H9 (cell line): ENCODE data around the gene PCDH18. TPM values are rescaled to one million over a fixed set of nuclear protein-coding genes. Genes with fewer than 3 reads are reported as not detected.

Experiments
- DNase-seq: peaks from one replicate; pipeline ENCODE4 v3.0.0-alpha.2; 2017
- H2AFZ ChIP-seq: one replicate; pipeline ENCODE4 v1.6.1; 2013; ENCODE audit warnings: mild to moderate bottlenecking, low read length, control low read depth, moderate library complexity
- H2AK5ac ChIP-seq: 2 replicates; pipeline ENCODE4 v1.6.1; 2013; ENCODE audit warnings: low read length, control low read depth, mixed read lengths; ENCODE audit not compliant: insufficient read length
- H2BK120ac ChIP-seq: one replicate; pipeline ENCODE4 v1.6.1; 2013; ENCODE audit warnings: low read depth, mild to moderate bottlenecking, low read length, control low read depth, inconsistent platforms; ENCODE audit not compliant: poor library complexity, severe bottlenecking
- H2BK12ac ChIP-seq: 2 replicates; pipeline ENCODE4 v1.6.1; 2013; ENCODE audit warnings: low read length, control low read depth, mixed read lengths, low read depth; ENCODE audit not compliant: insufficient read length
- H2BK15ac ChIP-seq: 2 replicates; pipeline ENCODE4 v1.6.1; 2013; ENCODE audit warnings: low read depth, low read length, control low read depth
- H2BK20ac ChIP-seq: one replicate; pipeline ENCODE4 v1.6.1; 2013; ENCODE audit warnings: low read depth, mild to moderate bottlenecking, low read length, control low read depth, inconsistent platforms; ENCODE audit not compliant: poor library complexity, severe bottlenecking
- H2BK5ac ChIP-seq: 2 replicates; pipeline ENCODE4 v1.6.1; 2013; ENCODE audit warnings: low read length, control low read depth, mixed read lengths; ENCODE audit not compliant: insufficient read length
- H3K14ac ChIP-seq: 2 replicates; pipeline ENCODE4 v1.6.1; 2013; ENCODE audit warnings: low read length, control low read depth; ENCODE audit not compliant: insufficient read depth
- H3K18ac ChIP-seq: 2 replicates; pipeline ENCODE4 v1.6.1; 2013; ENCODE audit warnings: low read depth, mild to moderate bottlenecking, mixed read lengths, low read length, control low read depth; ENCODE audit not compliant: insufficient read length
- H3K23ac ChIP-seq: 2 replicates; pipeline ENCODE4 v1.6.1; 2013; ENCODE audit warnings: low read length, control low read depth, mixed read lengths, low read depth; ENCODE audit not compliant: insufficient read length
- H3K23me2 ChIP-seq: 2 replicates; pipeline ENCODE4 v1.6.1; 2013; ENCODE audit warnings: low read depth, mild to moderate bottlenecking, mixed read lengths, low read length, control low read depth; ENCODE audit not compliant: insufficient read length, poor library complexity, severe bottlenecking
- H3K27ac ChIP-seq: 2 replicates; pipeline ENCODE4 v1.5.1; 2013; ENCODE audit warnings: low read length, control low read depth, mixed read lengths, low read depth; ENCODE audit not compliant: insufficient read length
- H3K27me3 ChIP-seq: 2 replicates; pipeline ENCODE4 v1.6.1; 2013; ENCODE audit warnings: low read length, control low read depth, inconsistent platforms; ENCODE audit not compliant: insufficient read depth
- H3K4ac ChIP-seq: 2 replicates; pipeline ENCODE4 v1.6.1; 2013; ENCODE audit warnings: low read depth, mild to moderate bottlenecking, control low read depth, inconsistent platforms, low read length, moderate library complexity
- H3K4me1 ChIP-seq: 2 replicates; pipeline ENCODE4 v1.6.1; 2013; ENCODE audit warnings: low read length, control low read depth, inconsistent platforms; ENCODE audit not compliant: insufficient read depth
- H3K4me2 ChIP-seq: 2 replicates; pipeline ENCODE4 v1.6.1; 2013; ENCODE audit warnings: low read length, control low read depth, mixed read lengths; ENCODE audit not compliant: insufficient read length, insufficient read depth
- H3K56ac ChIP-seq: 2 replicates; pipeline ENCODE4 v1.6.1; 2013; ENCODE audit warnings: low read depth, mild to moderate bottlenecking, mixed read lengths, low read length, control low read depth; ENCODE audit not compliant: insufficient read length
- H3K79me1 ChIP-seq: 2 replicates; pipeline ENCODE4 v1.6.1; 2013; ENCODE audit warnings: low read depth, mild to moderate bottlenecking, moderate library complexity, low read length, control low read depth, inconsistent platforms; ENCODE audit not compliant: insufficient read depth, poor library complexity, severe bottlenecking
- H3K79me2 ChIP-seq: 2 replicates; pipeline ENCODE4 v1.6.1; 2013; ENCODE audit warnings: low read length, control low read depth, inconsistent platforms; ENCODE audit not compliant: insufficient read depth
- H3K9ac ChIP-seq: 2 replicates; pipeline ENCODE4 v1.6.1; 2013; ENCODE audit warnings: low read length, control low read depth, mixed read lengths; ENCODE audit not compliant: insufficient read length; ENCODE audit errors: extremely low read depth
- H3K9me3 ChIP-seq: one replicate; pipeline ENCODE4 v1.6.1; 2013; ENCODE audit warnings: low read depth, low read length, inconsistent platforms; ENCODE audit not compliant: control insufficient read depth
- H3T11ph ChIP-seq: one replicate; pipeline ENCODE4 v1.6.1; 2013; ENCODE audit warnings: mild to moderate bottlenecking, low read length, control low read depth, inconsistent platforms
- H4K20me1 ChIP-seq: one replicate; pipeline ENCODE4 v1.6.1; 2013; ENCODE audit not compliant: control insufficient read depth, insufficient read length, insufficient read depth
- H4K5ac ChIP-seq: 2 replicates; pipeline ENCODE4 v1.6.1; 2013; ENCODE audit warnings: low read depth, mild to moderate bottlenecking, mixed read lengths, low read length, control low read depth; ENCODE audit not compliant: insufficient read length
- H4K8ac ChIP-seq: replicated peaks from 2 replicates; pipeline ENCODE4 v1.6.1; 2013; ENCODE audit warnings: low read length, control low read depth, mixed read lengths, low read depth; ENCODE audit not compliant: insufficient read length
- H4K91ac ChIP-seq: 2 replicates; pipeline ENCODE4 v1.6.1; 2013; ENCODE audit warnings: low read depth, mild to moderate bottlenecking, moderate library complexity, mixed read lengths, low read length, control low read depth; ENCODE audit not compliant: insufficient read length
- H3K27ac Mint-ChIP-seq, 3 experiments: 2 replicates in 2 of 3; 3 replicates in 1 of 3; pipeline ENCODE4 v1.8.0; 2020 to 2021; ENCODE audit warnings: mixed read lengths in 3 of 3, mild to moderate bottlenecking in 1 of 3, moderate library complexity in 1 of 3
- H3K27me3 Mint-ChIP-seq: 2 replicates; pipeline ENCODE4 v1.8.0; 2021; ENCODE audit warnings: low read depth, mild to moderate bottlenecking, moderate library complexity, mixed read lengths
- H3K36me3 Mint-ChIP-seq, 3 experiments: 2 replicates in 2 of 3; 3 replicates in 1 of 3; pipeline ENCODE4 v1.8.0; 2020 to 2021; ENCODE audit warnings: low read depth in 3 of 3, mixed read lengths in 3 of 3; ENCODE audit not compliant: insufficient read depth in 1 of 3
- H3K4me1 Mint-ChIP-seq, 2 experiments: 2 replicates each; pipeline ENCODE4 v1.8.0; 2020; ENCODE audit warnings: mixed read lengths in 2 of 2
- H3K4me3 Mint-ChIP-seq, 2 experiments: 2 replicates in 1 of 2; 3 replicates in 1 of 2; pipeline ENCODE4 v1.8.0; 2020 to 2021; ENCODE audit warnings: mild to moderate bottlenecking in 2 of 2, mixed read lengths in 2 of 2, moderate library complexity in 1 of 2
- H3K9me3 Mint-ChIP-seq, 2 experiments: 2 replicates in 1 of 2; 3 replicates in 1 of 2; pipeline ENCODE4 v1.8.0; 2020; ENCODE audit warnings: mild to moderate bottlenecking in 2 of 2, mixed read lengths in 2 of 2, moderate library complexity in 1 of 2
- CTCF ChIP-seq: fragments of 200-600 bp; sonication (generic); conservative IDR thresholded peaks from 3 replicates; pipeline ENCODE4 v1.8.0; 2021; ENCODE audit warnings: antibody characterized with exemption, mild to moderate bottlenecking
- WGBS: extraction: QIAGEN DNeasy Blood & Tissue Kit; methylation state at CpG from one replicate; pipeline ENCODE4 v1.1.7; 2013; ENCODE audit warnings: missing lambda C conversion rate, low lambda C conversion rate, mixed read lengths; ENCODE audit not compliant: insufficient read length; ENCODE audit errors: extremely low coverage; 5-methylcytosine and 5-hydroxymethylcytosine counted together
- total RNA-seq: library from RNA; stranded (reverse); gene quantifications from 2 replicates; pipeline ENCODE4 v1.2.1, GENCODE V29; 2021

The PCDH18 gene
- total RNA-seq, 1 experiment from 2014 or later = 60.7 TPM

- DNase-seq = no peak
- H3K18ac ChIP-seq = no peak overlapping the region
- H3K27me3 ChIP-seq = no peaks in the 10 kb centered on the region
- H2AK5ac ChIP-seq = no peak overlapping the region
- H2BK15ac ChIP-seq = no peak overlapping the region
- H3K4me1 ChIP-seq = peaks cover 13% of the 10 kb centered on the region; the same call in 1 of the 2 replicates
- no CpG with 5 or more reads among the region's 2 CpGs for WGBS
- H3K23me2 ChIP-seq = peaks cover 11% of the 10 kb centered on the region
- no peak overlapping the region for H3K4ac ChIP-seq
- peak overlapping the region in 1 of 2 experiments; percentile 61; a peak in 4 of 5 replicates for H3K4me3 Mint-ChIP-seq
- no peak overlapping the region for H3K4me2 ChIP-seq
- H2BK5ac ChIP-seq = no peak overlapping the region
- H3K9me3 ChIP-seq = no peaks in the 10 kb centered on the region
- no peak overlapping the region for H3T11ph ChIP-seq
- H3K27ac Mint-ChIP-seq = peak overlapping the region; percentile 7 to 97 (median 92); a peak in 5 of 7 replicates
- no peak for TF ChIP-seq CTCF
- H3K36me3 Mint-ChIP-seq = peaks cover 0 to 16% (median 3%) of the 10 kb centered on the region in 3 experiments; a peak in 6 of 7 replicates
- no peak overlapping the region for H2AFZ ChIP-seq
- no peaks in the 10 kb centered on the region for H3K79me1 ChIP-seq
- peaks cover 25% of the 10 kb centered on the region; the same call in 1 of the 2 replicates for H3K79me2 ChIP-seq
- H4K20me1 ChIP-seq = no peaks in the 10 kb centered on the region
- no peak overlapping the region for H3K9ac ChIP-seq
- H3K56ac ChIP-seq = no peak overlapping the region
- no peak overlapping the region for H3K14ac ChIP-seq
- no peak overlapping the region for H3K27ac ChIP-seq
- no peak overlapping the region for H4K91ac ChIP-seq
- no peak overlapping the region for H4K8ac ChIP-seq
- no peaks in the 10 kb centered on the region for H3K27me3 Mint-ChIP-seq
- H2BK20ac ChIP-seq = no peak overlapping the region
- no peaks in the 10 kb centered on the region for H3K9me3 Mint-ChIP-seq
- H2BK120ac ChIP-seq = no peak overlapping the region
- H2BK12ac ChIP-seq = no peak overlapping the region
- no peak overlapping the region for H4K5ac ChIP-seq
- H3K23ac ChIP-seq = no peak overlapping the region
- peaks cover 38 to 51% of the 10 kb centered on the region in 2 experiments for H3K4me1 Mint-ChIP-seq
Observed at GRCh38 chr4:137533855-137534254, 1.6 kb upstream of the PCDH18 start.
